ENCODE data around the gene CRKL. TPM values are rescaled to one million over a fixed set of nuclear protein-coding genes. Genes with fewer than 3 reads are reported as not detected.

The CRKL gene
- total RNA-seq, 4 donors from 2014 or later, result 29.4 to 74.2 (median 57.6) TPM

- H3K4me3 ChIP-seq, result no peak overlapping the region
- H3K27me3 ChIP-seq, result no peaks in the 10 kb centered on the region
- H3K27ac ChIP-seq, result no peak overlapping the region
- no peak for DNase-seq
- no peaks in the 10 kb centered on the region for H3K9me3 ChIP-seq
- intact Hi-C loops (cut with DNase I; ENCODE audit: low total_unique reads), result no loop called here
- no peaks in the 10 kb centered on the region for H3K36me3 ChIP-seq
- H3K4me1 ChIP-seq, result no peaks in the 10 kb centered on the region
- TF ChIP-seq CTCF (IDR thresholded peaks at IDR 0.05) (no peak), POLR2A (IDR thresholded peaks at IDR 0.05) (no peak)
Observed at GRCh38 chr22:20943104-20943933, 26.1 kb downstream of the CRKL start.

GRCh38 chr22:20944042-20944441 lies 26.8 kb downstream of the CRKL start:
- H3K4me3 ChIP-seq, result no peak overlapping the region
- DNase-seq, result no peak
- TF ChIP-seq CTCF (IDR thresholded peaks at IDR 0.05) (no peak), POLR2A (IDR thresholded peaks at IDR 0.05) (no peak)
- H3K27me3 ChIP-seq, result no peaks in the 10 kb centered on the region
- H3K4me1 ChIP-seq, result no peaks in the 10 kb centered on the region
- no peaks in the 10 kb centered on the region for H3K36me3 ChIP-seq
- H3K9me3 ChIP-seq, result no peaks in the 10 kb centered on the region
- intact Hi-C loops (cut with DNase I; ENCODE audit: low total_unique reads), result no loop called here
- H3K27ac ChIP-seq, result no peak overlapping the region

GRCh38 chr22:20945578-20945934 lies 28.3 kb downstream of the CRKL start:
- no peak for DNase-seq
- Histone ChIP-seq H3K4me1 (no peaks in the 10 kb centered on the region), H3K27me3 (no peaks in the 10 kb centered on the region), H3K4me3 (no peak overlapping the region), H3K9me3 (no peaks in the 10 kb centered on the region), H3K27ac (no peak overlapping the region), H3K36me3 (no peaks in the 10 kb centered on the region)
- TF ChIP-seq CTCF (IDR thresholded peaks at IDR 0.05) (no peak), POLR2A (IDR thresholded peaks at IDR 0.05) (no peak)
- intact Hi-C loops (cut with DNase I; ENCODE audit: low total_unique reads), result no loop called here

GRCh38 chr22:20946080-20946986 lies 29.1 kb downstream of the CRKL start:
- no peak for DNase-seq
- no peaks in the 10 kb centered on the region for H3K9me3 ChIP-seq
- no peak overlapping the region for H3K4me3 ChIP-seq
- no peak overlapping the region for H3K27ac ChIP-seq
- no peaks in the 10 kb centered on the region for H3K27me3 ChIP-seq
- H3K36me3 ChIP-seq, result no peaks in the 10 kb centered on the region
- TF ChIP-seq CTCF (IDR thresholded peaks at IDR 0.05) (no peak), POLR2A (IDR thresholded peaks at IDR 0.05) (no peak)
- no peaks in the 10 kb centered on the region for H3K4me1 ChIP-seq
- intact Hi-C loops (cut with DNase I; ENCODE audit: low total_unique reads), result no loop called here

- Histone ChIP-seq H3K36me3 (no peaks in the 10 kb centered on the region), H3K27me3 (no peaks in the 10 kb centered on the region), H3K4me3 (no peak overlapping the region), H3K4me1 (no peaks in the 10 kb centered on the region), H3K9me3 (no peaks in the 10 kb centered on the region), H3K27ac (no peak overlapping the region)
- TF ChIP-seq CTCF (IDR thresholded peaks at IDR 0.05) (no peak), POLR2A (IDR thresholded peaks at IDR 0.05) (no peak)
- intact Hi-C loops (cut with DNase I; ENCODE audit: low total_unique reads), result no loop called here
- DNase-seq, result no peak
Observed at GRCh38 chr22:20946991-20947390, 29.8 kb downstream of the CRKL start.
